ENCODE results near the gene FTO. TPM values are rescaled to one million over a fixed set of nuclear protein-coding genes. Genes with fewer than 3 reads are reported as not detected.

Gene FTO
- total RNA-seq (2022; extraction: Qiagen RNA extraction), result 22.7 to 39.4 TPM (median 28.9 TPM) in 5 replicates

DNA sequence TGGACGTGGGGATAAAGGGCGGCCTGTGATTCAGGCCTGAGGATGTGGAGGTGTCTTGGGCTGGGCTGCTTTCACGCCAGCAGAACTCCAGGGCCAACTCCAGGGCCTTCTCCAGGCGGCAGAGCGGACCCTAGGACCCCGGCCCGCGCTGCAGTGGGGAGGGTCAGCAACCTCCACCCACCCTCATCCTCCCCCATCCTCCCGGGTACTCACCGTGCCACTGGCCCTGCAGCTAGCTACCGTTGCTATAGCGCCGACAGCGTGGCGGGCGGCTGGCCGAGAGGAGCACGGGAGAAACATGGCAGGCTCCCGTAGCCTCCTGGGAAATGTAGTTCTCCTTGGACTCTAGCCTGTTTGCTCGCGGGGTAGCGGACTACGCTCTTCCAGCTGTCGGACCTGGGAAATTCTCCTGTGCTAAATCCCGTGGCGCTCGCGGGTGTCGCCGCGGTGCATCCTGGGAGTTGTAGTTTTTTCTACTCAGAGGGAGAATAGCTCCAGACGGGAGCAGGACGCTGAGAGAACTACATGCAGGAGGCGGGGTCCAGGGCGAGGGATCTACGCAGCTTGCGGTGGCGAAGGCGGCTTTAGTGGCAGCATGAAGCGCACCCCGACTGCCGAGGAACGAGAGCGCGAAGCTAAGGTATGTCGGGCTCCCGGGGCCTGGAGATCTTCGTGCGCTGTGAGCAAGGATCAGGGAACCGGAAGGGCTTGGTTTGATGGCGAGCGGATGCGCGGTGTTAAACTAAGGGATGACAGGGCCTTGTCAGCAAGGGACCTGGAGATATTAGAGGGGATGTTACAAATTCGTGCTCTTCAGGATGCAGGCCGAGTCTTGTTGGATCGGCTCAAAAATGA lies at the start of gene FTO, which contains the start of gene RPGRIP1L:
TSS of gene FTO (plus strand) at position 567 of the 855 bp plus-strand sequence.
TSS of gene RPGRIP1L (minus strand) at position 270 of the 855 bp plus-strand sequence. CDS start 3,136 bp downstream, outside the sequence.

Other genes with a start within 250 kb of the FTO start
- gene AKTIP, start 200.9 kb upstream of the FTO start, total RNA-seq (2022; extraction: Qiagen RNA extraction), result 23.8 to 27.2 TPM (median 25.4 TPM) in 5 replicates
- 10.1 to 11.6 TPM (median 10.5 TPM) in 5 replicates for gene RPGRIP1L, start 297 bp upstream of the FTO start, total RNA-seq (2022; extraction: Qiagen RNA extraction)

All from A549 treated with Mapracorat at 1 μM for 4 hours (cell line).